ENCODE data around the gene UBC. TPM values are rescaled to one million over a fixed set of nuclear protein-coding genes. Genes with fewer than 3 reads are reported as not detected.
"Not testable (repeated sequence)": the region's sequence is repeated elsewhere in the genome, so short reads cannot be mapped to it uniquely, and the experiment has no call there.

The UBC gene
- total RNA-seq, 2 experiments from 2014 or later: 749 to 755 TPM

- no peak for DNase-seq
- Mint-ChIP-seq H3K4me1 (peaks cover 4% of the 10 kb centered on the region), H3K36me3 (ENCODE audit: low read depth) (peaks cover 21% of the 10 kb centered on the region), H3K27me3 (no peaks in the 10 kb centered on the region), H3K27ac (no peak overlapping the region), H3K4me3 (no peak overlapping the region), H3K9me3 (no peaks in the 10 kb centered on the region)
- POLR2A ChIA-PET: no interaction called here
- CTCF ChIA-PET: no interaction called here
Measured at GRCh38 chr12:124947013-124947412, 32.6 kb upstream of the UBC start.

- peaks cover 20% of the 10 kb centered on the region for H3K36me3 Mint-ChIP-seq (ENCODE audit: low read depth)
- no peaks in the 10 kb centered on the region for H3K27me3 Mint-ChIP-seq
- ChIA-PET POLR2A (no interaction called here), CTCF (no interaction called here)
- H3K4me1 Mint-ChIP-seq: peaks cover 6% of the 10 kb centered on the region
- H3K27ac Mint-ChIP-seq: no peak overlapping the region
- H3K4me3 Mint-ChIP-seq: no peak overlapping the region
- no peak for DNase-seq
- no peaks in the 10 kb centered on the region for H3K9me3 Mint-ChIP-seq
Measured at GRCh38 chr12:124946447-124946793, 32.0 kb upstream of the UBC start.

GRCh38 chr12:124941170-124941527 lies 26.7 kb upstream of the UBC start:
- ChIA-PET CTCF (interaction anchor here (0.9 to 6.4 kb wide), 17 partner anchors 7 to 60 kb away, joined by 3 to 122 read pairs (median 5); partner anchors contain the start of genes BRI3BP and UBC), POLR2A (no interaction called here)
- Mint-ChIP-seq H3K27ac (no peak overlapping the region), H3K4me1 (peaks cover 24% of the 10 kb centered on the region), H3K9me3 (no peaks in the 10 kb centered on the region), H3K27me3 (no peaks in the 10 kb centered on the region), H3K4me3 (no peak overlapping the region), H3K36me3 (ENCODE audit: low read depth) (peaks cover 8% of the 10 kb centered on the region)
- no peak for DNase-seq

- peak; percentile 89 for DNase-seq
- no peak overlapping the region for H3K4me3 Mint-ChIP-seq
- H3K9me3 Mint-ChIP-seq: no peaks in the 10 kb centered on the region
- H3K4me1 Mint-ChIP-seq: peaks cover 26% of the 10 kb centered on the region
- no peaks in the 10 kb centered on the region for H3K27me3 Mint-ChIP-seq
- H3K27ac Mint-ChIP-seq: no peak overlapping the region
- peaks cover 10% of the 10 kb centered on the region for H3K36me3 Mint-ChIP-seq (ENCODE audit: low read depth)
- ChIA-PET CTCF (interaction anchor here (0.6 to 6.4 kb wide), 24 partner anchors 7 to 109 kb away, joined by 3 to 122 read pairs (median 4); partner anchors contain the start of genes BRI3BP and UBC), POLR2A (interaction anchor here (0.7 to 2.7 kb wide), 5 partner anchors 13 to 29 kb away, joined by 3 to 15 read pairs (median 5); partner anchors contain the start of gene UBC)
Measured at GRCh38 chr12:124940393-124941169, 26.1 kb upstream of the UBC start.

- H3K27ac Mint-ChIP-seq: no peak overlapping the region
- CTCF ChIA-PET: interaction anchor here (0.6 to 6.4 kb wide), 23 partner anchors 9 to 816 kb away, joined by 3 to 122 read pairs (median 4); partner anchors contain the start of genes BRI3BP and UBC
Measured at GRCh38 chr12:124940143-124940392, 25.6 kb upstream of the UBC start.

GRCh38 chr12:124939421-124940142 lies 25.1 kb upstream of the UBC start:
- CTCF ChIA-PET: interaction anchor here (0.6 to 6.4 kb wide), 18 partner anchors 9 to 816 kb away, joined by 3 to 122 read pairs (median 6); partner anchors contain the start of genes BRI3BP and UBC
- peaks cover 26% of the 10 kb centered on the region for H3K4me1 Mint-ChIP-seq
- no peaks in the 10 kb centered on the region for H3K27me3 Mint-ChIP-seq
- H3K4me3 Mint-ChIP-seq: no peak overlapping the region
- DNase-seq: peak; percentile 89
- peaks cover 14% of the 10 kb centered on the region for H3K36me3 Mint-ChIP-seq (ENCODE audit: low read depth)
- H3K9me3 Mint-ChIP-seq: no peaks in the 10 kb centered on the region
- no peak overlapping the region for H3K27ac Mint-ChIP-seq
- POLR2A ChIA-PET: interaction anchor here (0.9 to 2.7 kb wide), 4 partner anchors 12 to 28 kb away, joined by 3 to 15 read pairs (median 6); partner anchors contain the start of gene UBC

More at GRCh38 chr12:124940143-124940392, 25.6 kb upstream of the UBC start:
- no peaks in the 10 kb centered on the region for H3K27me3 Mint-ChIP-seq
- no peak overlapping the region for H3K4me3 Mint-ChIP-seq
- peaks cover 14% of the 10 kb centered on the region for H3K36me3 Mint-ChIP-seq (ENCODE audit: low read depth)
- POLR2A ChIA-PET: interaction anchor here (0.7 to 2.7 kb wide), 5 partner anchors 13 to 29 kb away, joined by 3 to 15 read pairs (median 5); partner anchors contain the start of gene UBC
- no peaks in the 10 kb centered on the region for H3K9me3 Mint-ChIP-seq
- no peak for DNase-seq
- H3K4me1 Mint-ChIP-seq: peaks cover 26% of the 10 kb centered on the region

GRCh38 chr12:124939079-124939420 lies 24.6 kb upstream of the UBC start:
- peaks cover 14% of the 10 kb centered on the region for H3K36me3 Mint-ChIP-seq (ENCODE audit: low read depth)
- ChIA-PET CTCF (interaction anchor here (0.8 to 6.4 kb wide), 8 partner anchors 8 to 55 kb away, joined by 3 to 122 read pairs (median 8); no protein-coding TSS in a partner anchor), POLR2A (interaction anchor here (1.3 to 2.7 kb wide), 2 partner anchors 21 to 24 kb away, joined by 7 to 15 read pairs; partner anchors contain the start of gene UBC)
- H3K27ac Mint-ChIP-seq: no peak overlapping the region
- H3K27me3 Mint-ChIP-seq: no peaks in the 10 kb centered on the region
- no peak overlapping the region for H3K4me3 Mint-ChIP-seq
- peaks cover 26% of the 10 kb centered on the region for H3K4me1 Mint-ChIP-seq
- DNase-seq: peak; percentile 75
- H3K9me3 Mint-ChIP-seq: no peaks in the 10 kb centered on the region

- Mint-ChIP-seq H3K4me3 (no peak overlapping the region), H3K27me3 (no peaks in the 10 kb centered on the region), H3K36me3 (ENCODE audit: low read depth) (peaks cover 14% of the 10 kb centered on the region), H3K27ac (no peak overlapping the region), H3K9me3 (no peaks in the 10 kb centered on the region), H3K4me1 (peaks cover 26% of the 10 kb centered on the region)
- CTCF ChIA-PET: interaction anchor here (1.2 to 6.4 kb wide), 5 partner anchors 15 to 56 kb away, joined by 3 to 122 read pairs (median 5); no protein-coding TSS in a partner anchor
- DNase-seq: peak; percentile 14
- POLR2A ChIA-PET: interaction anchor here (1.0 to 2.7 kb wide), 2 partner anchors 20 to 24 kb away, joined by 3 to 15 read pairs; partner anchors contain the start of gene UBC
Measured at GRCh38 chr12:124938587-124938986, 24.1 kb upstream of the UBC start.

- Mint-ChIP-seq H3K27ac (no peak overlapping the region), H3K27me3 (no peaks in the 10 kb centered on the region), H3K4me1 (peaks cover 25% of the 10 kb centered on the region), H3K36me3 (ENCODE audit: low read depth) (peaks cover 12% of the 10 kb centered on the region), H3K4me3 (no peak overlapping the region), H3K9me3 (no peaks in the 10 kb centered on the region)
- ChIA-PET CTCF (interaction anchor here (1.2 to 6.4 kb wide), 4 partner anchors 14 to 56 kb away, joined by 3 to 122 read pairs (median 6); no protein-coding TSS in a partner anchor), POLR2A (interaction anchor here (1.0 to 2.7 kb wide), 2 partner anchors 20 to 23 kb away, joined by 3 to 15 read pairs; partner anchors contain the start of gene UBC)
- DNase-seq: no peak
Measured at GRCh38 chr12:124938108-124938507, 23.7 kb upstream of the UBC start.

- CTCF ChIA-PET: interaction anchor here (0.7 to 3.0 kb wide), 3 partner anchors 9 to 37 kb away, joined by 3 to 10 read pairs (median 10); no protein-coding TSS in a partner anchor
- H3K9me3 Mint-ChIP-seq, DNase-seq, H3K27ac Mint-ChIP-seq, POLR2A ChIA-PET, H3K4me3 Mint-ChIP-seq, H3K27me3 Mint-ChIP-seq: not testable (repeated sequence)
- Mint-ChIP-seq H3K4me1 (peaks cover 33% of the 10 kb centered on the region), H3K36me3 (ENCODE audit: low read depth) (peaks cover 17% of the 10 kb centered on the region)
Measured at GRCh38 chr12:124931528-124931927, 17.1 kb upstream of the UBC start.

- Mint-ChIP-seq H3K27me3 (peaks cover 7% of the 10 kb centered on the region), H3K4me1 (peaks cover 31% of the 10 kb centered on the region), H3K36me3 (ENCODE audit: low read depth) (peaks cover 13% of the 10 kb centered on the region), H3K27ac (peak overlapping the region; percentile 44), H3K4me3 (no peak overlapping the region), H3K9me3 (no peaks in the 10 kb centered on the region)
- no peak for DNase-seq
- CTCF ChIA-PET: interaction anchor here (0.7 to 3.0 kb wide), 3 partner anchors 10 to 36 kb away, joined by 3 to 10 read pairs (median 10); no protein-coding TSS in a partner anchor
- POLR2A ChIA-PET: interaction anchor here (0.7 kb wide), 1 partner anchor 685 kb away, joined by 4 read pairs; no protein-coding TSS in a partner anchor
Measured at GRCh38 chr12:124930586-124930985, 16.1 kb upstream of the UBC start.

- ChIA-PET CTCF (interaction anchor here (2.6 to 3.0 kb wide), 2 partner anchors 11 to 12 kb away, joined by 10 read pairs; no protein-coding TSS in a partner anchor), POLR2A (interaction anchor here (0.7 kb wide), 1 partner anchor 684 kb away, joined by 4 read pairs; no protein-coding TSS in a partner anchor)
- DNase-seq: no peak
- Mint-ChIP-seq H3K4me3 (no peak overlapping the region), H3K27me3 (peaks cover 7% of the 10 kb centered on the region), H3K4me1 (peaks cover 33% of the 10 kb centered on the region), H3K27ac (no peak overlapping the region), H3K9me3 (no peaks in the 10 kb centered on the region), H3K36me3 (ENCODE audit: low read depth) (peaks cover 9% of the 10 kb centered on the region)
Measured at GRCh38 chr12:124929649-124930419, 15.4 kb upstream of the UBC start.

Measured in activated CD4-positive, alpha-beta T cell treated with anti-CD3 and anti-CD28 coated beads, Interleukin-2, amount 10 ng/mL, durations not matched to agents 7 days and 5 days (primary cell).